Epithelial cell of esophagus (primary cell): ENCODE results near the gene ZNF479.
"Not testable (repeated sequence)": the region's sequence is repeated elsewhere in the genome, so short reads cannot be mapped to it uniquely, and the experiment has no call there.

Source experiments
- DNase-seq: peaks from one replicate; pipeline ENCODE4 v3.0.0; 2010; ENCODE audit warnings: low read depth
- H3K4me3 ChIP-seq: 2 replicates; pipeline ENCODE4 v1.5.1; 2011; ENCODE audit warnings: mild to moderate bottlenecking, low read length, control low read depth
- TF ChIP-seq, protein P1 (sequence below): IDR thresholded peaks from 2 replicates; pipeline ENCODE4 v1.5.1; 2011; ENCODE audit warnings: low read depth, mild to moderate bottlenecking, low read length, control low read depth, inconsistent platforms; ENCODE audit not compliant: insufficient read depth; ENCODE audit errors: missing control alignments

Gene ZNF479

DNA sequence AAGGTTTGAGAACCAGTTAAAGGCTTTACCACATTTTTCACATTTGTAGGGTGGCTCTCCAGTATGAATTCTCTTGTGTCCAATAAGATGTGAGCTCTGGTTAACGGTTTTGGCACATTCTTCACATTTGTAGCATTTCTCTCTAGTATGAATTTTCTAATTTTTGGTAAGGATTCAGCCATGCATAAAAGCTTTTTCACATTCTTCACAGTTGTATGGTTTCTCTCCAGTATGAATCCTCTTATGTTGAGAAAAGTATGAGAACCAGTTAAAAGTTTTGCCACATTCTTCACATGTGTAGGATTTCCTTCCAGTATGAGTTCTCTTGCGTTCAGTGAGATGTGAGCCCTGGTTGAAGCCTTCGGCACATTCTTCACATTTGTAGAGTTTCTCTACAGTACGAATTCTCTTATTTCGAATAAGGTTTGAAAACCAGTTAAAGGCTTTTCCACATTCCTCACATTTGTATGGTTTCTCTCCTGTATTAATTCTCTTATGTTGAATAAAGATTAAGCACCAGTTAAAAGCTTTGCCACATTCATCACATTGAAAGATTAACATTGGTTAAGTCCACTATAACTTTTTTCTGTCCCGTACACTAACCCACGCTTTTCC is 33.2 kb upstream of the ZNF479 start:
- DNase-seq: no peak
- H3K4me3 ChIP-seq: no peak overlapping the region
- TF ChIP-seq, protein P1, sequence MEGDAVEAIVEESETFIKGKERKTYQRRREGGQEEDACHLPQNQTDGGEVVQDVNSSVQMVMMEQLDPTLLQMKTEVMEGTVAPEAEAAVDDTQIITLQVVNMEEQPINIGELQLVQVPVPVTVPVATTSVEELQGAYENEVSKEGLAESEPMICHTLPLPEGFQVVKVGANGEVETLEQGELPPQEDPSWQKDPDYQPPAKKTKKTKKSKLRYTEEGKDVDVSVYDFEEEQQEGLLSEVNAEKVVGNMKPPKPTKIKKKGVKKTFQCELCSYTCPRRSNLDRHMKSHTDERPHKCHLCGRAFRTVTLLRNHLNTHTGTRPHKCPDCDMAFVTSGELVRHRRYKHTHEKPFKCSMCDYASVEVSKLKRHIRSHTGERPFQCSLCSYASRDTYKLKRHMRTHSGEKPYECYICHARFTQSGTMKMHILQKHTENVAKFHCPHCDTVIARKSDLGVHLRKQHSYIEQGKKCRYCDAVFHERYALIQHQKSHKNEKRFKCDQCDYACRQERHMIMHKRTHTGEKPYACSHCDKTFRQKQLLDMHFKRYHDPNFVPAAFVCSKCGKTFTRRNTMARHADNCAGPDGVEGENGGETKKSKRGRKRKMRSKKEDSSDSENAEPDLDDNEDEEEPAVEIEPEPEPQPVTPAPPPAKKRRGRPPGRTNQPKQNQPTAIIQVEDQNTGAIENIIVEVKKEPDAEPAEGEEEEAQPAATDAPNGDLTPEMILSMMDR: no peak

DNA sequence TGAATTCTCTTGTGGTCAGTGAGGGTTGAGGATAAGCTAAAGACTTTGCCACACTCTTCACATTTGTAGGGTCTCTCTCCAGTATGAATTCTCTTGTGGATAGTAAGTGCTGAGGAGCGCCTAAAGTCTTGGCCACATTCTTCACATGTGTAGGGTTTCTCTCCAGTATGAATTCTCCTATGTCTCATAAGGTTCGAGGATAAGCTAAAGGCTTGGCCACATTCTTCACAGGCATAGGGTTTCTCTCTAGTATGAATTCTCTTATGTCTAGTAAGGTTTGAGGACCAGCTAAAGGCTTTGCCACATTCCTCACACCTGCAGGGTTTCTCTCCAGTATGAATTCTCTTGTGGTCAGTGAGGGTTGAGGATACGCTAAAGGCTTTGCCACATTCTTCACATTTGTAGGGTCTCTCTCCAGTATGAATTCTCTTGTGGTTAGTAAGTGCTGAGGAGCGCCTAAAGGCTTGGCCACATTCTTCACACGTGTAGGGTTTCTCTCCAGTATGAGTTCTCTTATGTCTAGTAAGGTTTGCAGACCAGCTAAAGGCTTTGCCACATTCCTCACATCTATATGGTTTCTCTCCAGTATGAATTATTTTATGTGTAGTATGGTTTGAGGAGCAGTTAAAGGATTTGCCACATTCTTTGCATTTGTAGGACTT is 12.0 kb downstream of the ZNF479 start:
- not testable (repeated sequence) for DNase-seq, H3K4me3 ChIP-seq
